Fibroblast of mammary gland (primary cell): ENCODE measurements around the gene DIP2C.

ENCODE experiments used
- DNase-seq: peaks from one replicate; pipeline ENCODE4 v3.0.0-alpha.2; 2010; ENCODE audit warnings: low read depth
- H3K4me3 ChIP-seq: 2 replicates; pipeline ENCODE4 v1.5.1; 2011; ENCODE audit warnings: low read depth, mild to moderate bottlenecking, low read length, moderate library complexity; ENCODE audit not compliant: control insufficient read depth
- TF ChIP-seq, protein P1 (sequence below): conservative IDR thresholded peaks from 2 replicates; pipeline ENCODE4 v1.5.1; 2011; ENCODE audit warnings: low read depth, low read length, inconsistent platforms; ENCODE audit not compliant: control insufficient read depth, insufficient read depth

The DIP2C gene

DNA sequence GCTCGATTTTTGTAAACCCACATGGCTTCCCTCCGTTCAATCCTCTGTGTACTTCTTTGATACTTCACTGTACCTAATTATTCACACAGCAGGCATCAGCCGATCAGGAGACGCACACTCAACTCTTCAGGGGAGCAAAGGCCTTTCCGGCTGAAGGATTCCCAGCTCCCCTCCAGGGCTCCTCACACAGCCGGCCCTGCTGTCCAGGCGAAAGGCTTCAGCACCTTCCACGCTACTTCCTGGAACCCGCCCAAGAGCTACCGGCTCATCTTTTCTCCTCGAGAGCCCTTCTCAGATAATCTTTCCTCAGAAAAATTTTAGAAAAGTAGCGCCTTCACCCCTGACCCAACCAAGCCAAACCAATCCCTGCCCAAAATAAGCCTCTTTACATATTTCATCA is 283.8 kb downstream of the DIP2C start:
- TF ChIP-seq, protein P1, sequence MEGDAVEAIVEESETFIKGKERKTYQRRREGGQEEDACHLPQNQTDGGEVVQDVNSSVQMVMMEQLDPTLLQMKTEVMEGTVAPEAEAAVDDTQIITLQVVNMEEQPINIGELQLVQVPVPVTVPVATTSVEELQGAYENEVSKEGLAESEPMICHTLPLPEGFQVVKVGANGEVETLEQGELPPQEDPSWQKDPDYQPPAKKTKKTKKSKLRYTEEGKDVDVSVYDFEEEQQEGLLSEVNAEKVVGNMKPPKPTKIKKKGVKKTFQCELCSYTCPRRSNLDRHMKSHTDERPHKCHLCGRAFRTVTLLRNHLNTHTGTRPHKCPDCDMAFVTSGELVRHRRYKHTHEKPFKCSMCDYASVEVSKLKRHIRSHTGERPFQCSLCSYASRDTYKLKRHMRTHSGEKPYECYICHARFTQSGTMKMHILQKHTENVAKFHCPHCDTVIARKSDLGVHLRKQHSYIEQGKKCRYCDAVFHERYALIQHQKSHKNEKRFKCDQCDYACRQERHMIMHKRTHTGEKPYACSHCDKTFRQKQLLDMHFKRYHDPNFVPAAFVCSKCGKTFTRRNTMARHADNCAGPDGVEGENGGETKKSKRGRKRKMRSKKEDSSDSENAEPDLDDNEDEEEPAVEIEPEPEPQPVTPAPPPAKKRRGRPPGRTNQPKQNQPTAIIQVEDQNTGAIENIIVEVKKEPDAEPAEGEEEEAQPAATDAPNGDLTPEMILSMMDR: no peak
- no peak overlapping the region for H3K4me3 ChIP-seq
- DNase-seq: no peak

DNA sequence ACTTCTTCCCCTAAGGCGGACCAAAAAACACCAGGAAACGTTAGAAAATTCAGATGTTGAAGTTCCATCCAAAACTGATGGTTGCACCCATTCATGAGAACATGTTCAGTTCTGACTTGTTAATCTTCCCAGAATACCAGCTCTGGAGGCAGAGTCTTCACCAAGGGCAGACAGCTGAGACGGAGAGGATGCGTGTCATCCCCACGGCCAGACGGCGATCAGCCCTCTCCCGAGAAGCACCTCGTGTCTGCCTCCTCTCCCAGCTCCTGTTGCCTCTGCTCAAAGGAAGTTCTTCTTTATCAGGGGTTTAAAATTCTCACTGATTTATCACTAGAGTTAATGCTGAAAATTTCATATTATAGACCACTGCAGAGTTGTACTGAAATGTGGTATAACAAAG is 284.5 kb downstream of the DIP2C start:
- no peak overlapping the region for H3K4me3 ChIP-seq
- DNase-seq: no peak
- TF ChIP-seq, protein P1: no peak

DNA sequence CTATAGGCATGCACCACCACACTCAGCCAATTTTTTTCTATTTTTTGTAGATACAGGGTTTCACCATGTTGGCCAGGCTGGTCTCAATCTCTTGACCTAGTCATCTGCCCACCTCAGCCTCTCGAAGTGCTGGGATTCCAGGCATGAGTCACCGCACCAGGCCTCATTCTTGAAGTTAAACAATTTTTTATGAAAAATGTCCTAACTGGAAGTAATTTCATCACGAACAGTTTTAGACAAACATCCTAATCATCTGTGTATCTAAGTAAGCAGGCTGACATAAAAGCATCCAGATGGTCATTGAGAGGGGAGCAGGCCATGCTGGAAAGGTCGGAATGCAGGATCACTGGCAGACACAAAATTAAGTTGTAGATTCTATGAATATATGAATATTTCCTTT is 285.1 kb downstream of the DIP2C start:
- peak; percentile 78 for DNase-seq
- TF ChIP-seq, protein P1: no peak
- no peak overlapping the region for H3K4me3 ChIP-seq

DNA sequence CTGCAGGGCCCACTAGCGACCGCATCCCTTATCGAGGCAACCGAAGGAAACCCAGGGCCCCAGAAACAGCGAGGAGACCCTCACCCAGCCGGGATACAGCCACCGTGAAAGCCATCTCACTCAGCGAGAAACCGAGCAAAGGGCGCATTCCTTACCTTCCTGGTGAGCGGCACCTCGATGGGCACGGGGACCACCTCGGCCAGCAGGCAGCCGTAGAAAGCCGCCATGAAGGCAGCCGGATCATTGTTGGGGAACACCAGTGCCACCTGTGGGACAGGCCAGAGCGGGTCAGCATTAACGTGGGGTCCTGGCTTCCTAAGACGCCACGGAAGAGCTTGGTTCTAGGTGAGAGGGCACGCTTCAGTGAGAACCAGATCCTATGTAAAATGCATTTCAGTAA is 290.5 kb downstream of the DIP2C start:
- TF ChIP-seq, protein P1: no peak
- H3K4me3 ChIP-seq: no peak overlapping the region
- DNase-seq: no peak

DNA sequence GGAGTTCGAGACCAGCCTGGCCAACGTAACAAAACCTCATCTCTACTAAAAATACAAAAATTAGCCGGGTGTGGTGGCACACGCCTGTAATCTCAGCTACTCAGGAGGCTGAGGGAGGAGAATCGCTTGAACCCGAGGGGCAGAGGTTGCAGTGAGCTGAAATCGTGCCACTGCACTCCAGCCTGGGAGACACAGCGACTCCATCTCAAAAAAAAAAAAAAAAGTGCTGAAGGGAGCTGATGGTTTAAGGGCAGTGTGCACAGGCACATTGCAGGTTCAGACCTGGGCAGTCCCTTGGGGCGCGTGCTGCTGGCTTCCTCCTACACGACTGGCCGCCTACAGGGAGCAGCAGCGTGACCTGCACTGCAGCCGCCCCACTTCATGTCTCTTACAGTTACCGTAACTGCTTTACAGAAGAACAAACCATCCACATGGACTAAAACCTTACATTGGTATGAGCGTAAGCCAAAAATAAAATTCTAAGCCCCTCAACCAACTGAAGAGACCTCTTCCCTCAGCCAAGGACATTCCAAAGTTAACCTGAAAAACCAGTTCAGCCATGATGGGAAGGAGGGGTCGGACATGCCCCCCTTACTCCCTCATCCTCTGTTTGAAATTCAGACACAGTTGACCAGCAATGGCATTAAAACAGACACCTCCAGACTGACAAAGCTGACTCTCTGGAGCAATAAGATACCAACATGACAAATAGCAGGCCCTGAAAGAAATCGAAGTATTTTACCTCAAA is 292.0 kb downstream of the DIP2C start:
- no peak overlapping the region for H3K4me3 ChIP-seq
- TF ChIP-seq, protein P1: no peak
- DNase-seq: no peak

DNA sequence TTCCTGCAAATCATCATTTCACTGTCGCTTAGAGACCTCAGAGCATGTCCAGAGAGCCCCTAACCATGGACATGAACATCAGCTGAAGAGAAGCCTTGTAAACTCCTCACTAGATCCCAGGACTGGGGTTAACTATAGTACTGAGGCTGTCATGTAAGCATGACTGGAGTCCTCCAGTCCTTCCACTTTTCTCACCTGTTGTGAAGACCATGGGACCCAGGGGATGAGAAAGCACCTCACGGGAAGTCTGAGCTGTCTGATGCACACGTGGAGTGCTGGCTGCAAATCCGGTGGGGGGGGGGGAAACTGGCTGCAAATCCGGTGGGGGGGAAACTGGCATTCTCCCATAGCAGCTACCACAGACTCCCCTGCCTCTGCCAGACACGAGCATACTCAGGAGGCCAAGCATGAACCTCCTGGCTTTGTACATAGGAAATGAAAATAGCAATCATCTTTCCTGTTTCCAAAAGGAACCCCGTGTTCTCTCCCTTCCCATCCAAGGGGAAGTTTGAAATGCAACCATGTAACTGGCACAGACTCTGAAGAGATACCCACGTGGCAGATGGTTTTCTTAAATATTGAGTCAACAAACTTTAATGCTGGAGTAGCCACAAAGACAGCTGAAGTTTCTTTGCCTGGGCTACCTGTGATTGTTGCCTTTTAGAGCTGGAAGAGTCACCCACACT is 292.8 kb downstream of the DIP2C start:
- H3K4me3 ChIP-seq: no peak overlapping the region
- DNase-seq: peak; percentile 8
- TF ChIP-seq, protein P1: no peak
